Activated T-cell treated with anti-CD3 and anti-CD28 coated beads, Interleukin-2, amount 50 U/mL, for 4 hours (primary cell): ENCODE results near the gene GZMH. TPM values are rescaled to one million over a fixed set of nuclear protein-coding genes. Genes with fewer than 3 reads are reported as not detected.

Experiments
- ATAC-seq, 2 donors: fragments of 200-7000 bp; cut with Tn5 transposase; one replicate each; pipeline ENCODE4 v1.10.0; 2021
- DNase-seq: peaks from one replicate; pipeline ENCODE4 v3.0.0-alpha.2; 2020
- H3K27me3 Mint-ChIP-seq: one replicate; pipeline ENCODE4 v1.8.0; 2021; ENCODE audit warnings: low read depth, mixed read lengths
- H3K36me3 Mint-ChIP-seq: one replicate; pipeline ENCODE4 v1.8.0; 2022; ENCODE audit warnings: mixed read lengths; ENCODE audit not compliant: insufficient read depth
- H3K4me1 Mint-ChIP-seq: one replicate; pipeline ENCODE4 v1.8.0; 2021; ENCODE audit warnings: low read depth, mixed read lengths
- H3K4me3 Mint-ChIP-seq: one replicate; pipeline ENCODE4 v1.8.0; 2021; ENCODE audit warnings: mild to moderate bottlenecking, moderate library complexity, mixed read lengths
- H3K9me3 Mint-ChIP-seq: one replicate; pipeline ENCODE4 v1.8.0; 2021; ENCODE audit warnings: mixed read lengths
- total RNA-seq, 3 donors: library from RNA; stranded (reverse); gene quantifications; one replicate each; pipeline ENCODE4 v1.2.1, GENCODE V29; 2021

Gene GZMH
- total RNA-seq, 3 donors from 2014 or later: 34.7 to 116 (median 58.8) TPM

GRCh38 chr14:24565766-24566165 lies 43.7 kb downstream of the GZMH start:
- no peak overlapping the region for H3K4me3 Mint-ChIP-seq
- H3K9me3 Mint-ChIP-seq: peaks cover 36% of the 10 kb centered on the region
- no peak for DNase-seq
- ATAC-seq: no peak
- no peaks in the 10 kb centered on the region for H3K36me3 Mint-ChIP-seq
- H3K4me1 Mint-ChIP-seq: no peaks in the 10 kb centered on the region
- peaks cover 5% of the 10 kb centered on the region for H3K27me3 Mint-ChIP-seq

GRCh38 chr14:24563505-24563904 lies 46.0 kb downstream of the GZMH start:
- Mint-ChIP-seq H3K9me3 (peaks cover 36% of the 10 kb centered on the region), H3K4me1 (no peaks in the 10 kb centered on the region), H3K36me3 (no peaks in the 10 kb centered on the region), H3K27me3 (peaks cover 11% of the 10 kb centered on the region), H3K4me3 (no peak overlapping the region)
- DNase-seq: no peak
- ATAC-seq: no peak

GRCh38 chr14:24556756-24557155 lies 52.7 kb downstream of the GZMH start:
- H3K27me3 Mint-ChIP-seq: peaks cover 9% of the 10 kb centered on the region
- no peak for DNase-seq
- peaks cover 5% of the 10 kb centered on the region for H3K9me3 Mint-ChIP-seq
- H3K36me3 Mint-ChIP-seq: no peaks in the 10 kb centered on the region
- H3K4me3 Mint-ChIP-seq: no peak overlapping the region
- no peak for ATAC-seq
- no peaks in the 10 kb centered on the region for H3K4me1 Mint-ChIP-seq

Other genes with a start within 250 kb of the GZMH start
- under 1 TPM; 0.13 to 0.38 (median 0.32) TPM for gene NFATC4, start 241.5 kb downstream of the GZMH start, total RNA-seq
- gene NYNRIN, start 210.7 kb downstream of the GZMH start, total RNA-seq: under 1 TPM in 2 of 3 donors, not detected in 1; 0.03 to 0.05 TPM
- 1 to 10 TPM; 3.1 to 5.6 (median 3.6) TPM for gene CBLN3, start 180.0 kb downstream of the GZMH start, total RNA-seq
- gene KHNYN, start 179.7 kb downstream of the GZMH start, total RNA-seq: 10 to 100 TPM; 53.2 to 65.1 (median 56.5) TPM
- gene SDR39U1, start 166.9 kb downstream of the GZMH start, total RNA-seq: 10 to 100 TPM; 52.6 to 59.9 (median 59.4) TPM
- gene CMA1, start 101.4 kb downstream of the GZMH start, total RNA-seq: 1 to 10 TPM in 1 of 3 donors, not detected in 2; 1.2 TPM
- not detected for gene CTSG, start 33.4 kb downstream of the GZMH start, total RNA-seq
- gene GZMB, start 24.5 kb upstream of the GZMH start, total RNA-seq: 1,000 to 10,000 TPM; 1,078 to 3,056 (median 1,179) TPM